CD14-positive monocyte (primary cell): ENCODE data around the gene DEGS2. TPM values are rescaled to one million over a fixed set of nuclear protein-coding genes. Genes with fewer than 3 reads are reported as not detected.

ENCODE experiments used
- DNase-seq, 3 donors: peaks; one replicate each; pipeline ENCODE4 v3.0.0-alpha.2; 2011 to 2022
- H2AFZ ChIP-seq: 2 replicates; pipeline ENCODE4 v1.6.0; 2012; ENCODE audit warnings: mild to moderate bottlenecking, low read depth, low read length, inconsistent platforms; ENCODE audit not compliant: insufficient read depth, poor library complexity, severe bottlenecking
- H3K27ac ChIP-seq, 2 donors: 1 replicate in 1 of 2; 2 replicates in 1 of 2; pipeline ENCODE4 v1.5.1; 2012 to 2013; ENCODE audit warnings: low read length in 2 of 2, control low read depth in 1 of 2, inconsistent platforms in 1 of 2, low read depth in 1 of 2, mild to moderate bottlenecking in 1 of 2
- H3K27me3 ChIP-seq, 2 donors: one replicate each; pipeline versions ENCODE4 v1.6.0 to v1.6.1; 2011 to 2013; ENCODE audit warnings: low read length in 2 of 2; ENCODE audit not compliant: control insufficient read depth in 2 of 2, insufficient read depth in 2 of 2
- H3K36me3 ChIP-seq, 2 donors: replicated peaks in 1 of 2; 1 replicate in 1 of 2; 2 replicates in 1 of 2; pipeline versions ENCODE4 v1.5.1 to v1.6.1; 2012 to 2013; ENCODE audit warnings: low read length in 2 of 2, control low read depth in 1 of 2, inconsistent platforms in 1 of 2, mild to moderate bottlenecking in 1 of 2; ENCODE audit not compliant: insufficient read depth in 2 of 2, control insufficient read depth in 1 of 2
- H3K4me1 ChIP-seq, 2 donors: 1 replicate in 1 of 2; 2 replicates in 1 of 2; pipeline versions ENCODE4 v1.5.1 to v1.6.1; 2012 to 2013; ENCODE audit warnings: low read length in 2 of 2, control low read depth in 1 of 2, inconsistent platforms in 1 of 2, mild to moderate bottlenecking in 1 of 2, moderate library complexity in 1 of 2; ENCODE audit not compliant: insufficient read depth in 2 of 2, control insufficient read depth in 1 of 2
- H3K4me2 ChIP-seq: replicated peaks from 2 replicates; pipeline ENCODE3; 2012; ENCODE audit warnings: low read length, moderate library complexity, mild to moderate bottlenecking; ENCODE audit not compliant: poor library complexity, severe bottlenecking; ENCODE audit errors: extremely low read depth
- H3K4me3 ChIP-seq, 3 experiments: fragments of 200-600 bp in 1 of 3; sonication (generic) in 1 of 3; replicated peaks in 1 of 3; 1 replicate in 2 of 3; 2 replicates in 1 of 3; pipeline ENCODE4 v1.5.1; 2011 to 2013; ENCODE audit warnings: low read length in 3 of 3, mild to moderate bottlenecking in 3 of 3, control low read depth in 2 of 3, low read depth in 2 of 3, inconsistent platforms in 1 of 3, moderate library complexity in 1 of 3
- H3K79me2 ChIP-seq: 2 replicates; pipeline ENCODE4 v1.6.0; 2012; ENCODE audit warnings: mild to moderate bottlenecking, control low read depth, inconsistent platforms, low read length, moderate library complexity; ENCODE audit not compliant: insufficient read depth
- H3K9ac ChIP-seq: 2 replicates; pipeline ENCODE4 v1.6.0; 2017; ENCODE audit warnings: low read length, mild to moderate bottlenecking; ENCODE audit not compliant: insufficient read depth, poor library complexity, severe bottlenecking
- H3K9me3 ChIP-seq, 2 donors: replicated peaks in 1 of 2; 1 replicate in 1 of 2; 2 replicates in 1 of 2; pipeline versions ENCODE4 v1.5.1 to v1.6.1; 2012 to 2013; ENCODE audit warnings: low read length in 2 of 2, control low read depth in 1 of 2; ENCODE audit not compliant: control insufficient read depth in 1 of 2, insufficient read depth in 1 of 2
- H4K20me1 ChIP-seq: 2 replicates; pipeline ENCODE4 v1.6.0; 2012; ENCODE audit warnings: mild to moderate bottlenecking, low read length, control low read depth, moderate library complexity; ENCODE audit not compliant: insufficient read depth
- H3K27ac Mint-ChIP-seq, 7 donors: one replicate each; pipeline ENCODE4 v1.8.0; 2020; ENCODE audit warnings: mild to moderate bottlenecking in 7 of 7, mixed read lengths in 7 of 7, moderate library complexity in 6 of 7, inconsistent platforms in 2 of 7
- H3K27me3 Mint-ChIP-seq, 3 donors: one replicate each; pipeline ENCODE4 v1.8.0; 2021 to 2022; ENCODE audit warnings: low read depth in 3 of 3, mild to moderate bottlenecking in 3 of 3, mixed read lengths in 3 of 3, moderate library complexity in 3 of 3, inconsistent platforms in 1 of 3
- H3K36me3 Mint-ChIP-seq, 2 donors: one replicate each; pipeline ENCODE4 v1.8.0; 2020; ENCODE audit warnings: mixed read lengths in 2 of 2, inconsistent platforms in 1 of 2, mild to moderate bottlenecking in 1 of 2
- H3K4me1 Mint-ChIP-seq: one replicate; pipeline ENCODE4 v1.8.0; 2020; ENCODE audit warnings: mild to moderate bottlenecking, mixed read lengths
- H3K4me3 Mint-ChIP-seq, 2 donors: one replicate each; pipeline ENCODE4 v1.8.0; 2020; ENCODE audit warnings: mild to moderate bottlenecking in 2 of 2, mixed read lengths in 2 of 2, moderate library complexity in 1 of 2
- H3K9me3 Mint-ChIP-seq, 7 donors: one replicate each; pipeline ENCODE4 v1.8.0; 2020 to 2022; ENCODE audit warnings: mixed read lengths in 7 of 7, mild to moderate bottlenecking in 6 of 7, moderate library complexity in 6 of 7, inconsistent platforms in 2 of 7
- WGBS: methylation state at CpG from one replicate; pipeline ENCODE4 v1.1.5; 2013; ENCODE audit warnings: missing lambda C conversion rate; ENCODE audit not compliant: insufficient coverage; 5-methylcytosine and 5-hydroxymethylcytosine counted together
- intact Hi-C, 2 donors: fragments of 100-400 bp; cut with micrococcal nuclease; formaldehyde crosslinking; loops; one replicate each; pipeline versions ENCODE4 v1.15.0 to v1.15.1; 2023
- polyA plus RNA-seq, 3 donors: library from polyadenylated mRNA; depleted of rRNA in 1 of 3; unstranded in 2 of 3; stranded (reverse) in 1 of 3; fragments of 300-500 nt in 2 of 3; fragments of >200 nt in 1 of 3; fragmentation: Illumina TruSeq in 2 of 3; gene quantifications; 1 replicate in 2 of 3; 2 replicates in 1 of 3; pipeline ENCODE4 v1.2.3, GENCODE V29; 2012 to 2021
- TF ChIP-seq, protein P1 (sequence below): fragments of 200-600 bp; IDR thresholded peaks from one replicate; pipeline ENCODE4 v1.8.0; 2022; ENCODE audit warnings: antibody characterized with exemption, mild to moderate bottlenecking

Gene DEGS2
- polyA plus RNA-seq, 3 donors = 0.07 to 0.36 TPM; not detected in 1

- H3K9me3 Mint-ChIP-seq = peaks cover 0 to 8% (median 6%) of the 10 kb centered on the region in 7 donors
Observed at GRCh38 chr14:100203962-100204834, 44.8 kb upstream of the DEGS2 start.

GRCh38 chr14:100203146-100203545 lies 43.7 kb upstream of the DEGS2 start:
- intact Hi-C loops = no loop called here
- no peak overlapping the region for H3K4me2 ChIP-seq
- H3K4me1 ChIP-seq = no peaks in the 10 kb centered on the region
- no peak for DNase-seq
- no peaks in the 10 kb centered on the region for H3K4me1 Mint-ChIP-seq
- H3K9ac ChIP-seq = no peak overlapping the region
- no peaks in the 10 kb centered on the region for H3K36me3 Mint-ChIP-seq
- peaks cover 1 to 8% (median 4%) of the 10 kb centered on the region in 3 donors for H3K27me3 Mint-ChIP-seq
- WGBS = 88% methylated on average over 3 of the region's 4 CpGs
- H3K36me3 ChIP-seq = no peaks in the 10 kb centered on the region
- H3K9me3 ChIP-seq = peaks cover 0 to 5% of the 10 kb centered on the region in 2 donors
- no peak overlapping the region for H3K27ac ChIP-seq
- H3K9me3 Mint-ChIP-seq = peaks cover 0 to 8% (median 6%) of the 10 kb centered on the region in 7 donors
- no peak overlapping the region for H3K27ac Mint-ChIP-seq
- no peak overlapping the region for H3K4me3 Mint-ChIP-seq
- no peaks in the 10 kb centered on the region for H3K27me3 ChIP-seq
- no peak overlapping the region for H3K4me3 ChIP-seq
- no peak overlapping the region for H2AFZ ChIP-seq
- TF ChIP-seq, protein P1, sequence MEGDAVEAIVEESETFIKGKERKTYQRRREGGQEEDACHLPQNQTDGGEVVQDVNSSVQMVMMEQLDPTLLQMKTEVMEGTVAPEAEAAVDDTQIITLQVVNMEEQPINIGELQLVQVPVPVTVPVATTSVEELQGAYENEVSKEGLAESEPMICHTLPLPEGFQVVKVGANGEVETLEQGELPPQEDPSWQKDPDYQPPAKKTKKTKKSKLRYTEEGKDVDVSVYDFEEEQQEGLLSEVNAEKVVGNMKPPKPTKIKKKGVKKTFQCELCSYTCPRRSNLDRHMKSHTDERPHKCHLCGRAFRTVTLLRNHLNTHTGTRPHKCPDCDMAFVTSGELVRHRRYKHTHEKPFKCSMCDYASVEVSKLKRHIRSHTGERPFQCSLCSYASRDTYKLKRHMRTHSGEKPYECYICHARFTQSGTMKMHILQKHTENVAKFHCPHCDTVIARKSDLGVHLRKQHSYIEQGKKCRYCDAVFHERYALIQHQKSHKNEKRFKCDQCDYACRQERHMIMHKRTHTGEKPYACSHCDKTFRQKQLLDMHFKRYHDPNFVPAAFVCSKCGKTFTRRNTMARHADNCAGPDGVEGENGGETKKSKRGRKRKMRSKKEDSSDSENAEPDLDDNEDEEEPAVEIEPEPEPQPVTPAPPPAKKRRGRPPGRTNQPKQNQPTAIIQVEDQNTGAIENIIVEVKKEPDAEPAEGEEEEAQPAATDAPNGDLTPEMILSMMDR = no peak
- H3K79me2 ChIP-seq = no peaks in the 10 kb centered on the region
- no peaks in the 10 kb centered on the region for H4K20me1 ChIP-seq

More at GRCh38 chr14:100203962-100204834, 44.8 kb upstream of the DEGS2 start:
- no peaks in the 10 kb centered on the region for H3K4me1 ChIP-seq
- no peak overlapping the region for H3K4me2 ChIP-seq
- intact Hi-C loops = no loop called here
- H3K27ac Mint-ChIP-seq = no peak overlapping the region
- no peak overlapping the region for H3K4me3 ChIP-seq
- 50% methylated on average over 1 of the region's 4 CpGs for WGBS
- H3K4me1 Mint-ChIP-seq = no peaks in the 10 kb centered on the region
- H3K27me3 ChIP-seq = no peaks in the 10 kb centered on the region
- H3K79me2 ChIP-seq = no peaks in the 10 kb centered on the region
- H3K36me3 Mint-ChIP-seq = no peaks in the 10 kb centered on the region
- H3K9ac ChIP-seq = no peak overlapping the region
- H3K9me3 ChIP-seq = peaks cover 0 to 5% of the 10 kb centered on the region in 2 donors
- H3K27me3 Mint-ChIP-seq = peaks cover 1 to 10% (median 2%) of the 10 kb centered on the region in 3 donors
- no peak overlapping the region for H2AFZ ChIP-seq
- no peaks in the 10 kb centered on the region for H4K20me1 ChIP-seq
- H3K36me3 ChIP-seq = no peaks in the 10 kb centered on the region
- TF ChIP-seq, protein P1 = no peak
- no peak for DNase-seq
- no peak overlapping the region for H3K4me3 Mint-ChIP-seq
- H3K27ac ChIP-seq = no peak overlapping the region
